ENCODE results near the gene CYYR1. TPM values are rescaled to one million over a fixed set of nuclear protein-coding genes. Genes with fewer than 3 reads are reported as not detected.

CYYR1 gene
- total RNA-seq, 2 experiments from 2014 or later: not detected

GRCh38 chr21:26599261-26599660 lies 26.2 kb upstream of the CYYR1 start:
- H3K4me2 ChIP-seq (ENCODE audit: low read length): no peak overlapping the region
- H3K79me2 ChIP-seq (ENCODE audit: insufficient read depth, low read depth, low read length): no peaks in the 10 kb centered on the region
- no TSS peak for BruUV-seq (replicated peaks)
- H4K20me1 ChIP-seq (ENCODE audit: insufficient read depth, low read length): no peaks in the 10 kb centered on the region
- CTCF ChIA-PET (ENCODE audit: unreplicated experiment): no interaction called here
- no peaks in the 10 kb centered on the region for H3K9me3 ChIP-seq (ENCODE audit: low read length)
- POLR2A ChIA-PET: no interaction called here
- TF ChIP-seq, protein P1, sequence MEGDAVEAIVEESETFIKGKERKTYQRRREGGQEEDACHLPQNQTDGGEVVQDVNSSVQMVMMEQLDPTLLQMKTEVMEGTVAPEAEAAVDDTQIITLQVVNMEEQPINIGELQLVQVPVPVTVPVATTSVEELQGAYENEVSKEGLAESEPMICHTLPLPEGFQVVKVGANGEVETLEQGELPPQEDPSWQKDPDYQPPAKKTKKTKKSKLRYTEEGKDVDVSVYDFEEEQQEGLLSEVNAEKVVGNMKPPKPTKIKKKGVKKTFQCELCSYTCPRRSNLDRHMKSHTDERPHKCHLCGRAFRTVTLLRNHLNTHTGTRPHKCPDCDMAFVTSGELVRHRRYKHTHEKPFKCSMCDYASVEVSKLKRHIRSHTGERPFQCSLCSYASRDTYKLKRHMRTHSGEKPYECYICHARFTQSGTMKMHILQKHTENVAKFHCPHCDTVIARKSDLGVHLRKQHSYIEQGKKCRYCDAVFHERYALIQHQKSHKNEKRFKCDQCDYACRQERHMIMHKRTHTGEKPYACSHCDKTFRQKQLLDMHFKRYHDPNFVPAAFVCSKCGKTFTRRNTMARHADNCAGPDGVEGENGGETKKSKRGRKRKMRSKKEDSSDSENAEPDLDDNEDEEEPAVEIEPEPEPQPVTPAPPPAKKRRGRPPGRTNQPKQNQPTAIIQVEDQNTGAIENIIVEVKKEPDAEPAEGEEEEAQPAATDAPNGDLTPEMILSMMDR (conservative IDR thresholded peaks at IDR 0.05; ENCODE audit: low read length): no peak
- no peak for TF ChIP-seq EZH2phosphoT487 (IDR thresholded peaks at IDR 0.05; ENCODE audit: borderline replicate concordance, low read depth, low read length)
- no peak overlapping the region for H3K27ac ChIP-seq (ENCODE audit: low read depth, low read length, poor library complexity, severe bottlenecking)
- H3K9me2 ChIP-seq (ENCODE audit: insufficient read depth, low read length): no peaks in the 10 kb centered on the region
- no peak for DNase-seq (ENCODE audit: low spot score)
- no peaks in the 10 kb centered on the region for H3K36me3 ChIP-seq (ENCODE audit: insufficient read depth, low read length)
- intact Hi-C loops (cut with micrococcal nuclease; ENCODE audit: unreplicated experiment): no loop called here
- no peaks in the 10 kb centered on the region for H3K4me1 ChIP-seq (ENCODE audit: insufficient read depth, low read length, poor library complexity, severe bottlenecking)
- H2AFZ ChIP-seq (ENCODE audit: low read length): no peak overlapping the region
- H3K4me3 ChIP-seq (ENCODE audit: low read depth, low read length, poor library complexity, severe bottlenecking): no peak overlapping the region

- TF ChIP-seq EZH2phosphoT487 (IDR thresholded peaks at IDR 0.05; ENCODE audit: borderline replicate concordance, low read depth, low read length): no peak
- TF ChIP-seq, protein P1 (conservative IDR thresholded peaks at IDR 0.05; ENCODE audit: low read length): no peak
- no peak for DNase-seq (ENCODE audit: low spot score)
- Histone ChIP-seq H3K79me2 (ENCODE audit: insufficient read depth, low read depth, low read length) (no peaks in the 10 kb centered on the region), H2AFZ (ENCODE audit: low read length) (no peak overlapping the region), H3K4me2 (ENCODE audit: low read length) (no peak overlapping the region), H3K36me3 (ENCODE audit: insufficient read depth, low read length) (no peaks in the 10 kb centered on the region), H3K4me3 (ENCODE audit: low read depth, low read length, poor library complexity, severe bottlenecking) (no peak overlapping the region), H3K9me2 (ENCODE audit: insufficient read depth, low read length) (no peaks in the 10 kb centered on the region), H3K9me3 (ENCODE audit: low read length) (no peaks in the 10 kb centered on the region), H4K20me1 (ENCODE audit: insufficient read depth, low read length) (no peaks in the 10 kb centered on the region), H3K27ac (ENCODE audit: low read depth, low read length, poor library complexity, severe bottlenecking) (no peak overlapping the region), H3K4me1 (ENCODE audit: insufficient read depth, low read length, poor library complexity, severe bottlenecking) (no peaks in the 10 kb centered on the region)
- POLR2A ChIA-PET: no interaction called here
- no TSS peak for BruUV-seq (replicated peaks)
- intact Hi-C loops (cut with micrococcal nuclease; ENCODE audit: unreplicated experiment): no loop called here
- CTCF ChIA-PET (ENCODE audit: unreplicated experiment): no interaction called here
These were observed 24.9 kb upstream of the CYYR1 start for GRCh38 chr21:26597981-26598380.

GRCh38 chr21:26597031-26597430 lies 23.9 kb upstream of the CYYR1 start:
- H2AFZ ChIP-seq (ENCODE audit: low read length): no peak overlapping the region

More at GRCh38 chr21:26597031-26597430, 23.9 kb upstream of the CYYR1 start:
- Histone ChIP-seq H3K4me1 (ENCODE audit: insufficient read depth, low read length, poor library complexity, severe bottlenecking) (no peaks in the 10 kb centered on the region), H3K4me2 (ENCODE audit: low read length) (no peak overlapping the region), H3K79me2 (ENCODE audit: insufficient read depth, low read depth, low read length) (no peaks in the 10 kb centered on the region), H3K4me3 (ENCODE audit: low read depth, low read length, poor library complexity, severe bottlenecking) (no peak overlapping the region), H3K27ac (ENCODE audit: low read depth, low read length, poor library complexity, severe bottlenecking) (no peak overlapping the region), H3K9me2 (ENCODE audit: insufficient read depth, low read length) (no peaks in the 10 kb centered on the region), H4K20me1 (ENCODE audit: insufficient read depth, low read length) (no peaks in the 10 kb centered on the region), H3K9me3 (ENCODE audit: low read length) (no peaks in the 10 kb centered on the region), H3K36me3 (ENCODE audit: insufficient read depth, low read length) (no peaks in the 10 kb centered on the region)
- no TSS peak for BruUV-seq (replicated peaks)
- no peak for TF ChIP-seq EZH2phosphoT487 (IDR thresholded peaks at IDR 0.05; ENCODE audit: borderline replicate concordance, low read depth, low read length)
- TF ChIP-seq, protein P1 (conservative IDR thresholded peaks at IDR 0.05; ENCODE audit: low read length): no peak
- DNase-seq (ENCODE audit: low spot score): no peak
- ChIA-PET CTCF (ENCODE audit: unreplicated experiment) (interaction anchor here (0.5 kb wide), 1 partner anchor 71 kb away, joined by 3 read pairs; no protein-coding TSS in a partner anchor), POLR2A (interaction anchor here (0.6 to 0.7 kb wide), 2 partner anchors 217 to 1306 kb away, joined by 3 read pairs; no protein-coding TSS in a partner anchor)
- intact Hi-C loops (cut with micrococcal nuclease; ENCODE audit: unreplicated experiment): no loop called here
